GM19324 (cell line): ENCODE measurements around the gene NME4.
A peak's percentile ranks its signal among the peaks of the same experiment; 100 is the strongest.
"Not testable (repeated sequence)": the region's sequence is repeated elsewhere in the genome, so short reads cannot be mapped to it uniquely, and the experiment has no call there.

Experiments used
- ATAC-seq: cut with Tn5 transposase; IDR thresholded peaks from one replicate; pipeline ENCODE4 v1.9.1; 2021; ENCODE audit warnings: mild to moderate bottlenecking, moderate library complexity; ENCODE audit not compliant: unreplicated experiment, low FRiP score

Gene NME4

DNA sequence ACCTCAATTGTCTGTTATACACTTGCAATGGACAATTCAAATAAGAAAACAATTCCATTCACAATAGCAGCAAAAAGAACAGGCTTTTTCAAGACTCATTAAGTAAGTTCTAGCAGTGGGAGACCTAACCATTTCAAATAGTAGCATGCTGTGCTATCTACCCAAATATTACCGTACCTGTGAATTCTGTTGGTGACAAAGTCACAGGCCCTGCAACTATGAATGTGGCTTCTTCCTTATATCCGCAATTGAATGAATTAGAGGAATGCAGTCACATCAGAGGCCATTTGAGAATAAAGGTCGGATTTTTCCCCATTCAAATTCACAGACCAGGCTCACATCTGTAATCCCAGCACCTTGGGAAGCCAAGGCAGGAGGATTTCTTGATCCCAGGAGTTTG lies 800 bp upstream of the NME4 start:
- ATAC-seq, result no peak

GRCh38 chr16:396605-397004 lies 394 bp upstream of the NME4 start:
- ATAC-seq, result no peak

GRCh38 chr16:397736-398332 lies 835 bp downstream of the NME4 start:
- no peak for ATAC-seq

DNA sequence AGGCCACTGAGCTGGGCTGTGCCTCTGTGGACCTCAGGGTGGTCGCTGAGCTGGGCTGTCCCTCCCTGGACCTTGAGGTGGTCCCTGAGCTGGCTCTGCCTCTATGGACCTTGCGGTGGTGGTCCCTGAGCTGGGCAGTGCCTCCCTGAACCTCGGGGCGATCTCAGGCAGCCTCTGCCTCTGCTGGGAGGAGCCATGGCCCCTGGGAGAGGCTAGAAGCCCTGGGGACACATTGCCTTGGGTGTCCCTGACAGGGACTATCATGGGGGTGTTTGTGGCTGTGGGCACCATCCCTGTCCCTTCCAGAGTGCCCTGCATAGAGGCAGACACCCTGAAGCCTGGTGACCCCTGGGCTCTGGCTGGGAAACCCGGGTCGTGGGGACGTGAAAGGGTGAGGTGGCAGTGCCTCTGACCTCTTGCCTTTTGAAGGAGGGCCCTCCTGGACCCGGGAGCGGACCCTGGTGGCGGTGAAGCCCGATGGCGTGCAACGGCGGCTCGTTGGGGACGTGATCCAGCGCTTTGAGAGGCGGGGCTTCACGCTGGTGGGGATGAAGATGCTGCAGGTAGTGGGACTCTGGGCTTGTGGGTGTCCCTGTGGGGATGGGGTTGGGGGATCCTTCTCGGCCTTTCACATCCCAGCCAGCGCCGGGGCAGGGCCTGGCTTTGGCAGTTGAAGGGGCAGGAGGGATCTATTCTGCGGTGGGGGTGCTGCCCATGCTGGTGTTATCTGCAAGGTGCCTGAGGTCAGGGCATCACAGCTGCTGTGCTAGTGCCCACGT lies 1.8 kb downstream of the NME4 start:
- no peak for ATAC-seq

DNA sequence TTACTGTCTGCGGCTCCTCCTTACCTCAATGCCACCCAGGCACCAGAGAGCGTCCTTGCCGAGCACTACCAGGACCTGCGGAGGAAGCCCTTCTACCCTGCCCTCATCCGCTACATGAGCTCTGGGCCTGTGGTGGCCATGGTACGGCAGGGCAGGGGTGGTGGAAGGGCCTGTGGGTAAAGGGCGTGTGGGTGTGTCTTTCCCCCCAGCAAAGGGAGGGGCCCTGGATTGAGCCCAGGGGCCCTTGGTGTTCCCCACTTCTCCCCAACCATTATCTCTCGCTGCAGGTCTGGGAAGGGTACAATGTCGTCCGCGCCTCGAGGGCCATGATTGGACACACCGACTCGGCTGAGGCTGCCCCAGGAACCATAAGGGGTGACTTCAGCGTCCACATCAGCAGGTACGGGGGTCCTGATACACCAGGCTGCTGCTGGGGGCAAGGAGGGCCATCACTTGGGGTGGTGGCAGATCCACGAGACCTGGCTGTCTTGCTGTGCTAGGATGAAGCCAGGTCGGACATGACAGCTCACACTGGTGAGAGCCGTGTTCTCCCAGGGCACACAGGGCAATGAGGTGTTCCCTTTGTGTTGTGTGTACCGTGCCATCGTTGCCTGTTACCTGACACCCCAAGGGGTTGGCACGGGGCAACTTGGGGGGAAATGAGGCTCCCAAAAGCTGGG lies 2.5 kb downstream of the NME4 start:
- no peak for ATAC-seq

GRCh38 chr16:400061-400591 lies 3.1 kb downstream of the NME4 start:
- ATAC-seq, result no peak

GRCh38 chr16:401468-402348 lies 4.7 kb downstream of the NME4 start, which contains the start of gene DECR2:
TSS of gene DECR2 (plus strand) at chr16:401885. CDS start at chr16:401964, 79 bp downstream.
- peak; percentile 71 for ATAC-seq

- no peak for ATAC-seq
These were observed 8.0 kb downstream of the NME4 start for GRCh38 chr16:404971-405486.

DNA sequence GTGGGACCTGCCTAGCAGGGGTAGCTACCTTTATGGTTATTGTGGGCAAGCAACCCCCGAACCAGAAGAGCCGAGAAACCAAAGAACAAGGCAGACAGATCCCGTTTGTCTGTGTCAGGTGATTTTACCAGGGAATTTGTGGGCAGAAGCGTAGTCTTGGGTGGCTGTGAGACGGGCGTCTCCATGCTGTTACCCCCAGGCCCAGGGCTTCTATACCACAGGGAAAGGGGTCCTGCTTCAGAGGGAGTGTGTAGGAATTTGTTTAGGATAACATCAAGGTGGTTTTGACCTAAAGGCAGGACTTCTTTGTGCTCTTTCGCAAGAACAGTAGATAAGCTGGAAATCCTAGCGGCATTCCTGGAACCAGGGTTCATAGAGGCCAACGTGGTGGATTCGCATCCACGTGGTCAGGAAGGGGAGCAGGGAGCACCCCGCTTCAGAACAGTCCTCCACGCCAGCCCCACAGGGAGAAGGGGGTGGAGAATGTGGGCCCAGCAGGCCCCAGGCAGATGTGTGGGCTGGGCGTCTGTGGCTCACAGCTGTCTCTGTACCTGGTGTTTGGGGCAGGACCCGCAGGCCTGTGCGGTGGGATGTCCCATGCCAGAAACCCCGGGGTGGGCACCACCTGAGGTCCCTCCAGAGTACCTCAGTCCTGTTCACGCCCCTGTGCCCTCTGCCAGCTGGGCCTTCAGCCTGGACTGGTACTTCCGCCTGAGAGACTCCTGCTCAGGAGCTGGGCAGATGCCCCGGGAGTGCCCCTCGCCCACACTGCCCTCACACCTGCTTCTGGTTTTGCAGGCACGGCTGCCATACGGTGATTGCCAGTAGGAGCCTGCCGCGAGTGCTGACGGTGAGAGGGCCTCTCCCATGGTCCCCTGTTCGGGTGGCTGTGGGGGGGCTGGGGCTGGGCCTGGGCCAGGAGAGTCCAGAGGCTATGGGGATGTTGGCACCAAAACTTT lies 8.8 kb downstream of the NME4 start:
- no peak for ATAC-seq

DNA sequence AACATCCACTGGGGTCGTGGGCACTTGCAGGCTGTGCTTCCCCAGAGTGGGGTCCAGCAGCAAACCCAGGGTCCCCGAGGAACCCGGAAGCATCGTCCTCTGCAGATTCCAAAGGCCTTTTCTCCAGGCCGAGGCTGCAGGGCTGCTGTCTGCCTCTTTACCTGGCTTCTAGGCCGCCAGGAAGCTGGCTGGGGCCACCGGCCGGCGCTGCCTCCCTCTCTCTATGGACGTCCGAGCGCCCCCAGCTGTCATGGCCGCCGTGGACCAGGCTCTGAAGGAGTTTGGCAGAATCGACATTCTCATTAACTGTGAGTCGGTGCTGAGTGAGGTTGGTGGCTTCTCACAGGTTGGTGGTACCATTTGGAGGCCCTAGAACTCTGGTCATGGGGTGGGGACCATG lies 10.3 kb downstream of the NME4 start:
- ATAC-seq, result no peak

DNA sequence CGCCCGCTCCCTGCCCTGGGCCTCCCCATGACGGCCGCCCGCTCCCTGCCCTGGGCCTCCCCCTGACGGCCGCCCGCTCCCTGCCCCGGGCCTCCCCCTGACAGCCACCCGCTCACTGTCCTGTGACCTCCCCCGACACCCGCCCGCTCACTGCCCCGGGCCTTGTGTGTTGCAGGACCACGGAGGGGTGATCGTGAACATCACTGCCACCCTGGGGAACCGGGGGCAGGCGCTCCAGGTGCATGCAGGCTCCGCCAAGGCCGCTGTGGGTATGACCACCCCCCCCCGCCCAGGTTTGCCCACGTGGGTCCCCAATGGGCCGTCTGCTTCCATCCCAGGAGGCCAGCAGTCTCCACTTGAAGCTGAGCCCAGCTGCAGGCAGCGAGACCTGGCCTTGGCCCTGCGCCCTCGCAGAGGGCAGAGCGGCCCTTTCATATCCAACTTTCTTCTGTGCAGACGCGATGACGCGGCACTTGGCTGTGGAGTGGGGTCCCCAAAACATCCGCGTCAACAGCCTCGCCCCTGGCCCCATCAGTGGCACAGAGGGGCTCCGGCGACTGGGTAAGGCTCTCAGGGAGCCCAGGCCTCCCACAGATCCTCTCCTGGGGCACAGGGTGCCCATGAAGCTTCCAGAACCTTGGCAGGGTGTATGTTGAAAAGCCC lies 13.6 kb downstream of the NME4 start:
- ATAC-seq, result no peak

GRCh38 chr16:411576-412265 lies 14.7 kb downstream of the NME4 start:
- ATAC-seq, result no peak

DNA sequence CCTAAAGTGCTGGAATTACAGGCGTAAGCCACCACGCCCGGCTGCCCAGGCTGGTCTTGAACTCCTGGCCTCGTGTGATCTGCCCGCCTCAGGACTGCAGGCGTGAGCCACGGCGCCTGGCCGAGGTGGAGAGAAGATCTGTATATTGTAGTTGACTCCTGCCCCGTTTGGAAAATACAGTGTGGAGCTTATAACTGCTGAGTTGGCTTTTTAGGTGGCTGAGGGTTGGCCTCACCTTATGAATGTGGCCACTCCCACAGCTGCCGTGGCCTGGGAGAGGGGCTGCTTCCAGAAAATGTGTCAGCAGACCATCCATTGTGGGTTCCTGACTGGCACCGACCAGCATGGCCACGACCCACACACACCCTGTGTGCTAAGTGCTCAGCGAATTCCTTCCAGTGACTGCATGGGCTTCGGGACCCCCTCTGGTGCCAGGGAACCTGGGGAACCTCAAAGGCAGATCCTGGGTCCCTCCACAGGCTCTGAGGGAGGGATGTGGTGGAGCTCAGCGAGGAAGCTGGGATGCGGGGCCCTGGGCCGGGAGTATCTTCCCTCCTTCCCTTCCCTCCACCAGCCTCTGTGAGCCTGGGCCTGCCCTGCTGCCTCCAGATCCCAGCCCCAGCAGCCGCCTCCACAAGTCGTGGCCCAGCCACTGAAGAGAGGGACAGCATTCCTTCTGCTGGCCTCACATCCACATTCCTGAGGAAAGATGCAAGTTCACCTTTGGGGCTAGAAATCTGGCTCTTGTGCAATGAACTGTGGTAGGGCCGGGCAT lies 17.6 kb downstream of the NME4 start:
- ATAC-seq, result no peak

DNA sequence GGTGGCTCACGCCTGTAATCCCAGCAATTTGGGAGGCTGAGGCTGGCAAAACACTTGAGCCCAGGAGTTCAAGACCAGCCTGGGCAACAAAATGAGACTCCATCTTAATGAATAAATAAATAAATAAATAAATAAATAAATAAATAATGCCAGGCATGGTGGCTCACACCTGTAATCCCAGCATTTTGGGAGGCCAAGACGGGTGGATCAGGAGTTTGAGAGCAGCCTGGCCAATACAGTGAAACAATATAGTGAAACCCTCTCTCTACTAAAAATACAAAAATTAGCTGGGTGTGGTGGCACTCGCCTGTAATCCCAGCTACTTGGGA lies 18.1 kb downstream of the NME4 start:
- ATAC-seq, result not testable (repeated sequence)

DNA sequence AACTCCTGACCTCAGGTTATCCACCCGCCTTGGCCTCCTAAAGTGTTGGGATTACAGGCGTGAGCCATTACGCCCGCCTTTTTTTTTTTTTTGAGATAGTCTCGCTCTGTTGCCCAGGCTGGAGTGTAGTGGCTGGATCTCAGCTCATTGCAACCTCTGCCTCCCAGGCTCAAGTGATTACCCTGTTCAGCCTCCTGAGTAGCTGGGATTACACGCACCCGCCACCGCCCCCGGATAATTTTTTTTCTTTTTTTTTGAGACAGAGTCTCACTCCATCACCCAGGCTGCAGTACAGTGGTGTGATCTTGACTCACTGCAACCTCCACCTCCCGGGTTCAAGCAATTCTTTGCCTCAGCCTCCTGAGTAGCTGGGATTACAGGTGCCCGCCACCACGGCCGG lies 25.2 kb downstream of the NME4 start:
- ATAC-seq, result not testable (repeated sequence)

GRCh38 chr16:424033-424622 lies 27.1 kb downstream of the NME4 start:
- ATAC-seq, result no peak

GRCh38 chr16:424623-425081 lies 27.7 kb downstream of the NME4 start:
- no peak for ATAC-seq
